ENCODE results near the gene HRK.

Gene HRK

DNA sequence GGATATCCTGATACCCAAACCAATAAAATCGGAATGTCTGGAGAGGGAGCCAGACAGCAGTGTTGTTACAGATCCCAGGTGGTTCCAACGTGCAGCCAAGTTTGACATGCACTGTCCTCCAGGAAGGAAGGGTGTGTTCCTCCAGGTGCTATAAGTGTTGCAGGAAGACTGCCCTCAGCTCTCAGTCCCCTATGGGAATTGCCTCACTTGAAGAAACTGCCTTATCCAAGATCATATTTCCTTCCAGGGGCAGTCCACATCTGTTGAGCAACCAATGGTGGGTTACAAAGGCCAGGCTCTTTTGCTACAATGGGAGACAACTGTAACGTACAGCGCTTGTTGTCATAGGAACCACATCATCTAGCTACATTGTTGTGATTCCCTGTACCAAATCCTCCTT lies 16.2 kb upstream of the HRK start:
- DNase-seq, result no peak

DNA sequence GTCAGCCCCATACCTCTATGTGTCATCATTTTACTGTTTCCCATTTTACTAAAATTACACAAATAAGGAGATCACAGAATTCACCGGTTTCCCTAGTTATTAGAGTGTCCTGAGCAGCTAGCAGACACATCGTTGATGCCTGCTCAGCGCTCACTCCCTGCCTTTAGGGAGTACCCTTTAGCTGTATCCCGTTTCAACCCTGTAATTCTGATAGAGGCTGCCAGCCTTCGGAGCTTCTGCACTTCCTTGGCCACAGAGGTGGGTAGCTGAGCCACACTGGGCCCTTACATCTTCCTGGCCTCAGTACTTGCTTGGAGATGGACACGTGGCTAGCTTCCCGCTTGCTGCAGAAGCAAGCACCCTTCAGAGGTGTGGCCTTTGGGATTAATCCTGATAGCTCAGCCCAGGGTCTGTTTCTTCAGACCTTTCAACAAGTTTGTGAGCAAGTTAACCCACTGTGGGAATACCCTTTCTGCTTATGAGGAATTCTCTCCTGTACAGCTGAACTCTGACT lies 15.2 kb upstream of the HRK start:
- DNase-seq, result no peak

DNA sequence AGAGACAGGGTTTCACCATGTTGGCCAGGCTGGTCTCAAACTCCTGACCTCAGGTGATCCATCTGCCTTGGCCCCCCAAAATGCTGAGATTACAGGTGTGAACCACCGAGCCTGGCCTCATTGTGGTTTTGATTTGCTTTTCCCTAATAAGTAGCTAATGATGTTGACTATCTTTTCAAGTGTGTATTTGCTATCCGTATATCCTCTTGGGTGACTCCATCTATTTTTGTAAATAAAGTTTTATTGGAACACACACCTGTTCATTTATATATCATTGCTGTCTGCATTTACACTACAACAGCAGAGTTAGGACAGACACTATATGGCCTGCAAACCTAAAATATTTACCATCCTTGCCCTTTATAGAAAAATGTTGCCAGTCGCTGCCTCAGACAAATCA lies 13.7 kb upstream of the HRK start:
- DNase-seq, result no peak

DNA sequence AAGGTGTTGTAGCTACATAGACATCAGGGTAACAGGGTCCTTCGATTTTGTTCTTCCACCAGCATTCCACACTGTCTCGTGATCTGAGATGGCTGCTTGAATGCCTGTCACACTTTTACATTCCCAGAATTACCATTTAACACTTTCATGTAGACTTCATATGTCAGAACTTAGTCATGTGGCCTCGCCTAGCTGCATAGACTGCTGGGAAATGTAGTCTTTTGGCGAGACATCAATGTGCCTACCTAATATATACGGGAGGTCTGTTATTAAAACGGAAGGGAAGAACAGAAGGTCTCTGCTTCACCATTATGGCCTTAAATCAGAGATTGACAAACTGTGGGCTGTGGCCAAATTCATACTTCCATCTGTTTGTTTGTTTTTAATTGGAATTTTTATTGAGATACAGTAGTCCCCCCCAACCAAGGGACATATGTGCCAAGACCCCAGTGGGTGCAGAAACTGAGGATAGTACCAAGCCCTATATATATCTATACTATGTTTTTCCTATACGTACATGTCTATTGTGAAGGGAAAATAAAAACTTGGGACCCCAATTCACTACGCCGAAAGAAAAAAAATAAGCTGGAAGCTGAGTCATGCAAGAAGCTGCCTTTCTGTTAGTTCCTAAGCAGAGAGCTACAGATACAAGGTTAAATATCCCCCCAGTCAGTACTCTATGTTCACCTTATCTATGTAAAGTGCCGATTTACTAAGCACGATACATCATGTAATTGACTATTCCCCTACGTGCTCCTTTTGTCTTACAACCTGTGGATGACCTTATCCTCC lies 11.3 kb upstream of the HRK start:
- DNase-seq, result no peak

DNA sequence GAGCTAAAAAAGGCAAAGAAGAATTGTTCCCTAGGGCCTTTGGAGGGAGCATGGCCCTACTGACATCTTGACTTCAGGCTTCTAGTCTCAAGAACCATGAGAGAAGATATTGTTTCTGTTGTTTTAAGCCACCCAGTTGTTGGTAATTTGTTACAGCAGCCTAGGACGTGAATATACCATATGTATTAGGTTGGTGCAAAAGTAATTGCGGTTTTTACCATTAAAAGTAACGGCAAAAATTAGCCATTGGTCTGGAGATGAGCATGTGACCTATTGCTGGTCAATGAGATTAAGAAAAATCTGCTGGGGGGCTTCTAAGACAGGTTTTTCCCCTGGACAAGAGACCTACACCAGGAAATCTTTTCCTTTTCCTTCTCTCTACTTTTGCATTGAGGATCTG lies 9.8 kb upstream of the HRK start:
- DNase-seq, result no peak

DNA sequence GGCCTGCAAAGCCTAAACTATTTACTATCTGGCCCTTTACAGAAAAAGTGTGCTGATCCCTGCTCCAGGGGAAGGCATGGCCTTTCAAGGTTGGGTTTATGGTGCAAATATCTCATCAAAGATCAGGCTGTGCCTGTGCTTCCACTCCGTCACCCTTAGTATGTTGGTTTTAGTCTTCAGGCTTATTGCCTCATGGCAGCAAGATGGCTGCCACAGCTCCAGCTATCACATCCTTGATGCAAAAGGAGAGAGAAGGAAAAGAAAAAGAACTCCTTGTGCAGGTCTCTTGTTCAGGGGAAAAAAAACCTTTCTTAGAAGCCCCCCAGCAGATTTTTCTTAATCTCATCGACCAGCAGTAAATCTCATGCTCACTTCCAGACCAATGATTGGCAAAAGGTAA lies 9.1 kb upstream of the HRK start:
- DNase-seq, result no peak

DNA sequence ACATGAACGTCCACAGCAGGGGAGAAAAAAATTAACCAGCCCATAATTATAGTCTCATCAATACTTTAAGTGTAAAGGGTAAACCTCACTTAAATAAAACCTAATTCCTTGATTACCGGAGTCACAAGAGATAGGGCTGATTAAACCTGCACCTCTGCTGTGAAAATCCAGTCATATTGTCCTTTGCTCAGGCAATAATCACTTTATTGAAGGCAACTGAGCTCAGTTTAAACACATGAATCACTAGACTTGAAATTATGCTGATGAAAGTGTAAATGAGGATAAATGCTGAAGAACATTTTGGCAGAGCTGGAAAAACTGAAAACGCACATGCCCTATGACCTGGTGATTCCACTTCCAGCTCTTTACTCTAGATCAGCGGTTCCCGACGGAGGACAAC lies 6.7 kb upstream of the HRK start:
- DNase-seq, result no peak

DNA sequence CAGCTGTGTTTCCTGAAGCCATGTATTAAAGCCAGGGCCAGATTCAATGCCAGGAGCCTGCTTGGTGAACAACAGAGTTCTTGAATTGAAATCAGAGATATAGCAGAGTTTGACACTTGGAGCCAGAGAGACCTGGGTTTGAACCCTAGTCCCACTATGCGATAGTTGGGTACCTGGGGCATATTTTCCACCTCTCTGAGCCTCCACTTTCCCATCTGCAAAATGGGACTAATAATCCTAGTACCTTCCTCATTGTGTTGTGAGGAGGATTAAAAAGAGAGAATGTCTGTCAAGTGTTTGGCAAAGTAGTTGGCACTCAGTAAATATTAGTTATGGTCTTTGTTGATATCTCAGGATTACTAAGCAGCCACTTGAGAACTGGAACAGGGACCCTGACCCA lies 6.0 kb upstream of the HRK start:
- DNase-seq, result no peak

DNA sequence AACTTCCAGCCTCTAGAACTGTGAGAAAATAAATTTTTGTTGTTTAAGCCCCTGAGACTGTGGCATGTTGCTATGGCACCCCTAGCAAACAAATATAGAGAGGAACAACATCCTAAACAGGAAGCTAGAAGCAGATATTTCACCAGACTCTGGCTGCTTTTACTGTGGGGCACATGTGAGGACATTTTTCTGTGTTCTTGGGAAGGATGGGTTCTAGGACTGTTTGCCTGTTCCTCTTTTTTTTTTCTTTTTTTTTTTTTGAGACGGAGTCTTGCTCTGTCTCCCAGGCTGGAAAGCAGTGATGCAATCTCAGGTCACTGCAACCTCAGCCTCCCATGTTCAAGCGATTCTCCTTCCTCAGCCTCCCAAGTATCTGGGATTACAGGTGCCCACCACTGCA lies 4.2 kb upstream of the HRK start:
- no peak for DNase-seq

DNA sequence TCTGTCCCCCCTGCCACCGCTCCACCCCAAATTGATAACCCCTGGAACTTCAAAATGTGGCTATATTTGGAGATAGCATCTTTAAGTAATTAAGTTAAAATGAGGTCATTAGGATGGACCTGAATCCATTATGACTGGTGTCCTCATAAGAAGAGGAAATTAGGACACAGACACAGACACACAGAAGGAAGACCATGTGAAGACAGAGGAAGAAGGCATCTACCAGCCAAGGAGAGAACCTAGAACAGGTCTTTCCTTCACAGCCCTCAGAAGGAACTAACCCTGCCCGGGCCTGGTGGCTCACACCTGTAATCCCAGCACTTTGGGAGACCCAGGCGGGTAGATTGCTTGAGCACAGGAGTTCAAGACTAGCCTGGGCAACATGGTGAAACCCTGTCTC lies 3.6 kb upstream of the HRK start:
- no peak for DNase-seq

DNA sequence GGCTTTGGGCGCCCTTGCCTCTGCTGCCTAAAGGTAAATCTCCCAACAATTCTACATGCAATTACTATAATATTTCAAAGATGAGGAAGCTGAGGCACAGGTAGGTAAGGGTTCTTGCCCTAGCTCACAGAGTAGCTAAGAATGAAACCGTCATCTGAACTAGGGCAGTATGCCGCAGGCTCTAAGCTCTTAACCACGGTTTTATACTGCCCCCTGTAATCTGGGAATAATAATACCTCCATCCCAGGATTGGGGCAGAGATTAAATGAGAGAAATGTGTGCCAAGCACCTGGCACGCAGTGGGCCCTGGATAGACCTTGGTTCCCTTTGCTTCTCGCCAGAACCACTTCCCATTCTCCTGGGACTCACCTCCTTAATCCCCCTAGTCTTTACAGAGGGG lies 1.5 kb upstream of the HRK start:
- DNase-seq, result peak in 1 of 2 experiments; percentile 11

DNA sequence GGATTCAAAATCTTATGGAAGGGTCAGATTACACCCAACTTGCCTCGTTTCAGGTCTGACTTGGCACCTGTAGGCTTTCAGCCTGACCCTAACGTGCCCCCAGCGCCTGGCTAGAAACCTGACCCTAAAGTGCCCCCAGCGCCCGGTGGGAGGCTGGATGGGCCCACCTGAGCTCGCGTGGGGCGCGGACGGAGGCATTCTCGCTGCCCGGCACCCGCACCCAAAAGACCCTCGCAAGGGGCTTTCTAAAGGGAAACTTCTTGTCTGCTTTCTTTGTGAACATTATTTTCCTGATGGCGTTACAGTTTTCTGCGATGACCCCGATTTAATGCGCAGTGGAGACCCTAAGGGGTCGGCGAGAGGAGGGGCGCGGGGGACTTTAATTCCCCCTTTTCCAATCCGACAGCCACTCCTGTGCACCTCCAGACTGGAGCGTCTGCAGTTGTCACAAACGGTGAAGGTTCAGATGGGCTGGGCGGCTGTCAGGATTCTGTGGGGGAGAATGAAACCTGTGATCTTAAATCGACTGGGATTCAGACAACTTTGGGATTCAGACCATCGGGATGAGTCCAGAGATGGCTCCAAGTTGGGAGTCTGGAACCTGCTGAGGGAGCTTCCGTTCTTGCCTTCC lies 751 bp upstream of the HRK start:
- no peak for DNase-seq

DNA sequence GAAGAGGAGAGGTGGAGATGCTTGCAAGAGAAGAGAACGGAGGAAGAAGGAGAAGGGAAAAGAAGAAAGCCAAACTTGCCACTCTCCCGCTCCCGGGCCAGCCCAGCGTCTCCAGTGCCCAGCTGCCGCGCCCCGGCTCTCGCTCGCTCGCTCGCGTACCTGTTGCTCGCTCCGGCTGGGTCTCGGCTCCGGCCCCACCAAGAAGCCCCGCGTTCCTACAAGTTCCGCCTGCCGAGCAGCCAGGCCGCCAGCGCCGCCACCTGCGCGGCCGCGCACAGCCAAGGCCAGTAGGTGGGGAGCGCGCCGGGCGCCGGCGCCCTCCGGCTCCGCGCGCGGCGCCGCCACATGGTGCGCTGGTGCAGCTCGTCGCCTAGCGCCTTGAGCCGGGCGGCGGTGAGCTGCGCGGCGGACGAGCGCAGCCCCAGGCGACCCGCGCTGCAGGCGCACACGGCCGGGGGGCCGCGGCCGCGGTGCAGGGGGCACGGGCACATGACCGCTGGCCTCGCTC lies 370 bp downstream of the HRK start:
- DNase-seq, result peak; percentile 10 to 75

DNA sequence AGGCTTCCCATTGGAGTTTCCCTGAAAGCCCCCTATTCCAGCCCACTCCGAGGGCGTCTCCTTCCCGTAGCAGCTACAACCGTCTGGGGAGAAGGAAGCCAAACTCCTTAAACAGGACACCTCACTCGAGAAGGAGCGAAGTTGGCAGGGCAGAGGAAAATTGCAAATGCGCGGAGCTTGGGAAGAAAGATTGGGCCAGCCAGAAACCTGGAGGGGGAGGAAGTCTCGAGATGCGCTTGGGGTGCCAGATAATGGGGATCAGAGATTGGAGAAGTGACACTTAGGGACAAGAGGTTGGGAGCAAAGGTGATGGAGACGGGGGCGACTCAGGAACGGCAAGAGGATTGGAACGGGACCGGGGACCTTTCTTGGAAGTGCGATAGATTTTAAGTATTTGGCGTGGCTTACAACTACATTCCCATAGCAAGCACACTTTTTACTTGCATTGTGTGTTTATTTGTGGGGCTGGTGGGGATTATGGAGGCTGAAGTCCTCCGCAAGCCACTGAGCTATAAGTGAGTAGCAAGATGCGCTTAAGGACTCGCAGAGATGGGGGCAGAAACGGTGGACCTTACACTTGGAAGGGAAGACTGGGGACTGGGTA lies 926 bp downstream of the HRK start:
- DNase-seq, result no peak

DNA sequence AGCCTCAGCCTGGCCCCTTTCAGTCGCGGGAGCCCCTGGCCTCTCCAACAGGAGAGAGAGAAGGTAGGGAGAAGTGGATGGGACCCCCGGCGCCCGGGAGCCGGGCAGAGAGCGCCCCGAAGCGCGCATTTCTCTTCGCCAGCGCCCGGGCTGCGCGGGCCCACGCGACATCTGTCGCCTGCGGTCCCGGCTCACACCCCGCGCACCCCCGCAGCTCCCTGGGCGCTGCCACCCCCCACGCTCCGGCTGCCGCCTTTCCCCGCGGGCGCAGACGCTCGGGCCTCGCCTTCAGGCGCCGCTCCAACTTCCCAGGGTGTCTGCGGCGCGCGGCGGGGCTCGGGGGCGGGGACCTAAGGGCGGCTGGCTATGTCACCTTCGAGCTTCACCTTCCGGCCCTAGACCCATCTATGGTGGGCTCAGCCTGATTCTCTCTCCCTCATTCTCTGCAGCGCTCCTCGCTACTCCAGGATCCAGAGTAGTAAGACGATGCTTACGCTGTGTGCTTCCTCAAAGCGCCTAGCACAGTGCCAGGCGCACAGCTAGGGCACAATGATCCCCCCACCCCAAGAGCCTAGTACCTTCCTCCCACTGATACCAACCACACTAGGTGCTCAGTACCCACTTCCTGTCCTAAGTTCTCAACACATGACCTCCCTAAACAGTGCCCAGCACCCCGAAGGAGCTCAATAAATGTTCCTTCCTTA lies 1.6 kb downstream of the HRK start:
- no peak for DNase-seq

DNA sequence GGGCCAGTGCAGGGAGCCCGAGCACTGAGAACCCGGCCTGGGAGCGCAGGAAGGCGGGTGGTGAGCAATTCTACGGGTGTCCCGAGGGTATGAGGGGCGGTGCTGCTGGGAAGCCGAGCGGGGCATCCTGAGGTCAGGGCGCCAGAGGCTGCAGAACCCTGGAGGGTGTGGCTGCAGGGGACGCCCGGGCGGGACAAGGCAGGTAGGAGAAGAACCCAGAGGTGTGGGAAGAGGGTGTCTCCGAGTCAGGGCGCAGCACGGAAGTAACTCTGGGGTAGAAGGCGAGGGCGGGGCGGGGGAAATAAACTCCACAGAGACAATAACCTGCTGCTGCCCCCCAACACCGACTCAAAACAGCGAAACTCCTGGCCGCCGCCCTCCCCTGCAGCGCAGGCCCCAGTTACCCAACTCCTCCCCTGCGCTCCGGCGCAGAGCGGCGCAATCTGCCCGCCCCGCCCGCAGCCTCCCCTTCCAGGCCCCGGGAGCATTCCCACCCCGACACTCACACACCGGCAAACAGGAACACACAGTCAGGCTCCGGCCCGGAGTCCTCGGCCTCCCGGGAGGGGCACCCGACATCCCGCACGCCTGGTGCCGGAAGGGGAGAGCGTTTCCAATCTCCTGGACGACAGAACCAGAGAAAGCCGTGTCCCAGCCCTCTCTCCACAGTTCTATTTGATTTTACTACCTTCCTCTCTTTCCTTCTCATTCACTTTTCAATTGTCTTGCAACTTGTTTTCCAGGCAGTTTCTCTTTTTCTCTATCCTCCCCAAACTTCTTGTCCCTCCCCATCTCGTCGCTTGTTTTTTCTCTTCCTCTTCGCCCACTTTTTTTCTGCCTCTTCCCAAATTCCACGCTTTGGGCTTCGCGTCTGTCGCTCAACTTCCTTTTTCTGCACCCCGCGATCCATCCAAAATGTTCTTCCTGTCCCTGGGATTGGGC lies 2.4 kb downstream of the HRK start:
- DNase-seq, result no peak

DNA sequence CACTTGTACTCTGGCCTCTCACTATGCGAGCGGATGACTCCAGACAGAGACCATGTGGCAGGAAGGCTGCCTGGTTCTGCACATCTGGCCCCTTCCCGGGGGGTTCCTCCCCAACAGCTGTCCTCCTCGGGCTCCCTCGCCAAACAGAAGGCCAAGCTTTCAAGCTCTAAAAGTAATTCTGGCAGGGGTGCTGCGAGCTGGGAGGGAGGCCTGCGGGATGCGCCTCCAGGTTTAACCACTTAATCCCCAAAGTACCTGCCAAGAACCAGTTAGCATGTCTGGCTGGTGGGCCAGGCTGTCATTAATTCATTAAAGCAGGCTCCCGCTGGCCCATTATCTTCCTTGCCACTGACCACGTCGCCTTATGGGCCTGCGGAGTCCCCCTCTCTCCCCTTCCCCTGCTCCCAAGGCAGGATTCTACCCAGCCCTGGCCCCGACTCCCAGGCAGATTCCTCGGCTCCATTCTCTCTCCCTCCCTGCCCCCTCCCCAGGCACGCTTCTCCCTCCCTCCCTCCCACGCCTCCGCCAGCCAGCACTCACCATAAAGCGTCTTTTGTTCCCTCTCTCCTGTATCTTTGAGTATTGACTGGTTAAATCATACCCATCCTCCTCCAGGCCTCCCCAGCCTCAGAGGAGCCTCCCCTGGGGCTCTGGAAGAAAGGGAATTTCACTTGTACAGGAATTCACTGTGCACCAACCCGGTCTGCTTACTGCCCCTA lies 4.9 kb downstream of the HRK start:
- DNase-seq, result no peak

DNA sequence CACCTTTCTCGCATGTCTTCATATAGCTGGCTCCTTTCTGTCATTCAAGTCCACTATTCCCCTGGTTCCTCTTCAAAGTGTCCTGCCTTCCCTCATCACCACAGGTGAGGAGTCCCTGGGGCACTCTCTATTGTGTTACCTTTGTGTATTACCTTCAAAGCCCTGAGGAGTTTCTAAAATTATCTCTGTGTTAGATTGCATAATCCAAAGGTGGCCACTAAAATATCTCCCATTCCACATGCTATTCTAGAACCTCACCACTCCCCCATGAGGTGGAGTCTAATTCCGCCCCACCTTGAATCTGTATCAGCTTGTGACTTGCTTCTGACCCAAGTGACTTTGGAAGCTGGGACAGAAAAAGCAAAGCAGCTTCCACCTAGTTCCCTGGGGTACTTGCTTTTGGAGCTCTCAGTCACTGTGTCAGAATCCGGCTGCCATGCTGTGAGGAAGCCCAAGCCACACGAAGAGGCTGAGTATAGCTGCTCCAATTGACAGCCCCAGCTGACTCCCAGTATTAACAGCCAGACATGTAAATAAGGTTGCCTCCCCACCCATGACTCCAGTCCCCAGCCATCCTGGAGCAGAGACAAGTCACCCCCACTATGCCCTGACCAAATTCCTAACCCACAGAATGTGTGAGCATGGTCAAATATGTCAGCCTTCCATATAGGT lies 6.8 kb downstream of the HRK start:
- no peak for DNase-seq

DNA sequence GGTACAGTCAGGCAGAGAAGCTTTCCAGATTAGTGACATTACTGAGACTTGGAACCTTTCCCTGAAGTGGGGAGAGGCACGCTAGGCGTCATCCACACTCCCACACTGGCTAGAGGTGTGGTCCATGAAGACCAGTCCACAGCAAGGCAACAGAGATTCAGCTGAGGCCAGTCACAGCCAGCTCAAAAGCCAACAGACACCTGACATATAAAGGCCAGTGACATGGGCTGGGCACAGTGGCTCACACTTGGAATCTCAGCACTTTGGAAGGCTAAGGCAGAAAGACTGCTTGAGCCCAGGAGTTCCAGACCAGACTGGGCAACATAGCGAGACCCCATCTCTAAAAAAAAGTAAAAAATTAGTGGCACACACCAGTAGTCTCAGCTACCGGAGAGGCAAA lies 10.9 kb downstream of the HRK start:
- DNase-seq, result no peak

DNA sequence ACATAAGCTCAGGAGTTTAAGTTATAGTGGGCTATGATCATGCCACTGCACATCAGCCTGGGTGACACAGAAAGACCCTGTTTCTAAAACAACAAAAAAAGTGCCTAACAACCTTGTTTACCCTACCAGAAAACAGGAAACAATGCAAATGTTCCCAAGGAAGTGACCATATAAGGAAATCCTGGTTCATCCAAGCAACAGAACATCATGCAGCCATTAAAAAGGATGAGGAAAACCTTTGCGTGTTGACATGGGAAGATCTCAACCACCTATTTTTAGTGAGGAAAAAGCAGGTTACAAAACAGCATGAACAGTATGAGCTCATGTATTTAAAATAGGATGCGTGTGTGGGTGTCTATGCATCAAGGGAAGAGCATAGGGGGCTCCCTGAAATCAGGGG lies 13.7 kb downstream of the HRK start:
- DNase-seq, result no peak

All from NCI-H2081 (cell line).